SKM-1 (cell line): Measurements from ENCODE around the gene TDRD15.
"Not testable (repeated sequence)": the region's sequence is repeated elsewhere in the genome, so short reads cannot be mapped to it uniquely, and the experiment has no call there.

ENCODE experiments used
- DNase-seq: peaks from one replicate; lab custom pipeline; 2025; ENCODE audit not compliant: unreplicated experiment; lab: John Stamatoyannopoulos, UW

TDRD15 gene

DNA sequence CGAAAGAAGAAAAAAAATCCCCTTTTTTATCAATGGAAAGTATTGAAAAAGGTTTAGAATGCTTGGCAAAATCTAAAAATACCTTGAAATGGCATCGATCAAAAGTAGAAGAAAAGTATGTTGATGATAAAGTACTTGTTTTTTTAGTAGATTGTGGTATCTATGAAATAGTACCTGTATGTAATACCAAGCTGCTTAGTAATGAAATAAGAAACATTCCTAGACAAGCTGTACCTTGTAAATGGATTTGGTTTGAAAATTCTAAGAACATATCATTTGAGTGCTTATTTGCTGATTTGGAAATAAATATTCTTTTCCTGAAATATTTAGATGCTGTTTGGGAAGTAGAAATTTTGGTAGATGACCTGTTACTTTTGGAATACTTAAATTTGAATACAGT is 18.4 kb downstream of the TDRD15 start:
- no peak for DNase-seq

DNA sequence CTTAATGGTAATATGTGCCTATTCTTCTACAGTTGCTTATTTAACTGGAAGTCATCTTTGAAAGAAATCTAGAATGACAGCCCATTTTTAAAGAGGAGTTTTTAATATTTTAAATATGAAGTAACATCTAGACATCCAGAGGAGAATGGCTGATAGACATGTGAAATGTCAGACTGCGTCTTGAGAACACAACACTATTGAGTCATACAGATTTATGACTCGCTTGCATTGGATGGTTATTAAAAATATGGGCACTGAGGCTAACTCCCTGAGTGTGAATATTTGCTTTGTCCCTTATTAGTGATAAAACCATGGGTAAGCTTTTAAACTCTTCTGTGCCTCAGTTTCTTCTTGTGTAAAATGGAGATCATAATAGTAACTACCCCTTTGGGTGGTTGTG is 22.9 kb downstream of the TDRD15 start:
- no peak for DNase-seq

DNA sequence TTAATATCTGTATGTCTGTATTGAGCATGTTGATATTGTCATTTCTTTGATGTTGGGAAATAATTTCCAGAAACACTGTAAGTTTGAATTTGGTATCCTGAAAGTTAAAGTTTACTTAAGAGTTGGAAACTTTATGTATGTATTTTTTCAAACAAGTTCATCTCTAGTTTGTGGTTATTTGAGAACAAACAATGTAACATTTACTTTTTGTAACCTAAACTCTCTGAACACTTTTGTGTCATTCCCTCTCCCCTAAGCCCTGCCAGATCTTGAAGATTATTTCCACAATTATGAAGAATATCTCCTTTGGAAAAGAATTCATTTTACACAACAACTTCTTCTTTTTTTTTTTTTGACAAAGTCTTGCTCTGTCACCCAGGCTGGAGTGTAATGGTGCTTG is 24.9 kb downstream of the TDRD15 start:
- DNase-seq: no peak

DNA sequence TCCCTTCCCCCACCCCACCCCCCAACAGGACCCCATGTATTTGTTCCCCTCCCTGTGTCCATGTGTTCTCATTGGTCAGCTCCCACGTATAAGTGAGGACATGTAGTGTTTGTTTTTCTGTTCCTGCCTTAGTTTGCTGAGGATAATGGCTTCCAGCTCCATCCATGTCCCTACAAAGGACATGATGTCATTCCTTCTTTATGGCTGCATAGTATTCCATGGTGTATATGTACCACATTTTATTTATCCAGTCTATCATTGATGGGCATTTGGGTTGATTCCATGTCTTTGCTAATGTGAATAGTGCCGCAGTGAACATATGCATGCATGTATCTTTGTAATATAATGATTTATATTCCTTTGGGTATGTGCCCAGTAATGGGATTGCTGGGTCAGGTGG is 27.5 kb downstream of the TDRD15 start:
- DNase-seq: not testable (repeated sequence)

DNA sequence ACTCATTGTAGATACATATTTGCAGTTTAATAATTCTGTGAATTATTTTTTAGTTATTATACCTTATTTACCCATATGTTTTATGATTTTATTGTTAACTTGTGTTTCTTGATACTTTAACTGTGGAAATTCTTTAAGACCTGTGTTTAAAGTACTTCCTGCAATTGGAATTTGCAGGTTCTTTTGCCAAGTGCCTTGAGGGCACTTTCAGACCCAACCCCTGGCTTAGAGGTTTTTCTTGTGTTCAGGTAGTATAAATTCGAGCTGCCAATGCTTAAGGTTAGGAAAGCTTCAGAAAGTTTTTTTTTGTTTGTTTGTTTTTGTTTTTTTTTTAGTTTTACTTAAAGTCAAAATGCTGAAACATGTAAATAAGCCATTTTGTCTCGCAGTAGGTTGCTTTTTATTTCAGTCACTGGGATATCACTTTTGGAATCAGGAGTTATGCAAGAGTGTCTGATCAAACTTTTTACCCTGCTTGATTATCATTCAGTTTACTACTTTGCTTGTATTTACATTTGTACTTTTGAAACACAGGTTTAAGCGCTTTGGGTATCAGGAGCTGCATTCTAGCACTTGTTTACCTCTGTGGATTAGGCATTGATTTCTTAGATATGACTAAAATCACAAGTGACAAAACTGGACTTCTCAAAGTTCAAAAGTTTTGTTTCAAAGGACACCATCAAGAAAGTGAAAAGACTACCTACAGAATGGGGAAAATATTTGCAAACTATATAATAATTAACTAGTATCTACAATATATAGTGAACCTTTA is 31.8 kb downstream of the TDRD15 start:
- no peak for DNase-seq

GRCh38 chr2:21161122-21161521 is 37.4 kb downstream of the TDRD15 start:
- no peak for DNase-seq

DNA sequence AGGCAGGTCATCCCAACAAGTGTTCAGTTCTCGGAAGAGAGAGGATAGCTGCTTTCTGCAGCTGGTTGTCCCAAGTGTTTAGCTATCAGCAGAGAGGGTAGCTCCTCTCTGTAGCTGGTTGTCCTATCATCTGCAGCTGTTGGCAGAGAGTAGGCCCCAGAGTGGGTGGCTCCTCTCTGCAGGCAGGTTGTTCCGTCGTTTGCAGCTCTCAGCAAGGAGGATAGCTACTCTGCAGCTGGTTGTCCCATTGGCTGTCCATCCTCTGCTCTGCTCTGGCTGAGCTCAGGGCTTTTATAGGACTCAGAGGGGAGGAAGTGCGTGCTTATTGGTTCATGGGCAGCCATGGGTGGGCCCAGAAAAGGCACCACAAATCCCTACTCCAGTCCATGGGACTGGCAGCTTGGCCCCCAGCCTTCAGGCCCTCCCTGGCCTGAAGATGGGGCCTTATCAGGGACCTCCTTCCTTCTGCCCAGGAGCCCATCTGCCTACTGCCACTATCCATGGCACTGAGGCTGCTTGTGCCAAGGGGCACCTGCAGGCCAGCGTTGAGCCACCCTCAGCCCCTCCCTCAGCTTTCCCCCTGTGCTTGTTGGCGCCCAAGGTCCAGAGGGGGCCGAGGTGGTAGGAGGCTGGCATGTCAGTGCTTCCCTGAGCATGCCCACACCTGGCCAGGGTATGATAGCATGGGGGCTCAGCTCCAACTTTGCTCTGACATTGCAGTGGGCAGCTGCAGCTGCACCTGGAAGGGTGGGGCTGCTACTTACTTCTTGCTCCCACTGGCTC is 38.3 kb downstream of the TDRD15 start:
- no peak for DNase-seq

- no peak for DNase-seq
Observed at GRCh38 chr2:21162615-21162878, 38.8 kb downstream of the TDRD15 start.

- DNase-seq: no peak
Observed at GRCh38 chr2:21163213-21163612, 39.4 kb downstream of the TDRD15 start.

- no peak for DNase-seq
Observed at GRCh38 chr2:21165350-21165749, 41.6 kb downstream of the TDRD15 start.

- no peak for DNase-seq
Observed at GRCh38 chr2:21175895-21176646, 52.3 kb downstream of the TDRD15 start.

GRCh38 chr2:21181957-21182356 is 58.2 kb downstream of the TDRD15 start:
- DNase-seq: no peak

DNA sequence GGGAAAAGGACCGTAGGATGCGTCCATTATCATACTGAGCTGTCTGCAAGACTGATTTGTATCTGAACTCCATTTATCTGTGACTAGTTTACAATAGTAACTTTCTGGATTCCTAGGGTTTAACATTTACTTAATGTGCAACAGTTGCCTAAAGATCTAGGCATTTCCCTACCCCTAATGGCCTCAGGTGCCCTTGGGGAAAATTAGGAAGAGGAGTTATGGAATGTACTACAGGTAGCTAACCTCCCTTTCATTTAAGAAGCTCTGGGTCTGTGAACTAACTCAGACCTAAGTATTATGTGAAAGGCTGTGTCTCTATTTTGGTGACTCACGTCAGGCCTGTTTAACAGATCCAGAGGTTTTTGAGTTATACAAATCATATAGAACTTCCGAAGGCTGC is 59.5 kb downstream of the TDRD15 start:
- no peak for DNase-seq

GRCh38 chr2:21183726-21184125 is 60.0 kb downstream of the TDRD15 start:
- no peak for DNase-seq

DNA sequence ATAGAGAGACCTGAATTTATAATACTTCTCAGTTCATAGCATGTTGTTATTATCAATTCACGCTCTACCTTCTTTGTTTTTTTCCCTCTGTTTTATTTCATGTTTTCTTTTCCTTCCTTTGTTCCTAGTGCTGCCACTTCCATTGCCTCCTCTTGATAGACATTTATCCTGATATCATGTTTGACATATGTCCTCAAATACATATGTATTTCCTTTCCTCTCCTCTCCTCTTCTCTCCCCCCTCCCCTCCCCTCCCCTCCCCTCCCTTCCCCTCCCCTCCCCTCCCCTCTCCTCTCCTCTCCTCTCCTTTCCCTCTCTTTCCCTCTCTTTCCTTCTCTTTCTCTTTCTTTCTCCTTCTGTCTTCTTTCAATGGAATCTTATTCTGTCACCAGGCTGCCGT is 67.8 kb downstream of the TDRD15 start:
- no peak for DNase-seq
